ENCODE results near the gene C2orf72.

DNA sequence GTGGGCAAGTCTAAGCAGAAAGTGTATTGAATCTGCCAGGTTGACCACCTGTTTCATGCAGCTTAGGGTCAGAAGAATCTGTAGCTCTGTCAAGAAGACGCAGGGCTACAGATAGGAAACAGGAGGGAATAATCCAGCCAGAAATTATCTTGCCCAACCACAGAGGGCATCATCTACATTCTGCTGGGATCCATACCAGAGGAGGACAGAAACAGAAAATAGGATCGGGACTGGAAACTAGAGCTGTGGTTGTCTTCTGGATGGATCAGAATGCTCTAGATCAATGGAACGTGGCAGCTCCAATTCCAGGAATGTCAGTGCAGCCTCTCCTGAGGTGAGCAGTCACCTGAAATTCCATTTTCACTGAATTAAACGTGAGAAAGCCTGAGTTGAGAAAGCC, 37.8 kb upstream of the C2orf72 start:
- TF ChIP-seq, protein P1, sequence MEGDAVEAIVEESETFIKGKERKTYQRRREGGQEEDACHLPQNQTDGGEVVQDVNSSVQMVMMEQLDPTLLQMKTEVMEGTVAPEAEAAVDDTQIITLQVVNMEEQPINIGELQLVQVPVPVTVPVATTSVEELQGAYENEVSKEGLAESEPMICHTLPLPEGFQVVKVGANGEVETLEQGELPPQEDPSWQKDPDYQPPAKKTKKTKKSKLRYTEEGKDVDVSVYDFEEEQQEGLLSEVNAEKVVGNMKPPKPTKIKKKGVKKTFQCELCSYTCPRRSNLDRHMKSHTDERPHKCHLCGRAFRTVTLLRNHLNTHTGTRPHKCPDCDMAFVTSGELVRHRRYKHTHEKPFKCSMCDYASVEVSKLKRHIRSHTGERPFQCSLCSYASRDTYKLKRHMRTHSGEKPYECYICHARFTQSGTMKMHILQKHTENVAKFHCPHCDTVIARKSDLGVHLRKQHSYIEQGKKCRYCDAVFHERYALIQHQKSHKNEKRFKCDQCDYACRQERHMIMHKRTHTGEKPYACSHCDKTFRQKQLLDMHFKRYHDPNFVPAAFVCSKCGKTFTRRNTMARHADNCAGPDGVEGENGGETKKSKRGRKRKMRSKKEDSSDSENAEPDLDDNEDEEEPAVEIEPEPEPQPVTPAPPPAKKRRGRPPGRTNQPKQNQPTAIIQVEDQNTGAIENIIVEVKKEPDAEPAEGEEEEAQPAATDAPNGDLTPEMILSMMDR (IDR thresholded peaks at IDR 0.05) = no peak
- TF ChIP-seq POLR2A (IDR thresholded peaks at IDR 0.05) = no peak
